ENCODE data around the gene NIPSNAP2. TPM values are rescaled to one million over a fixed set of nuclear protein-coding genes. Genes with fewer than 3 reads are reported as not detected.

The NIPSNAP2 gene
- total and polyA plus RNA-seq, 2 donors from 2014 or later, result 60.3 to 64.4 TPM

DNA sequence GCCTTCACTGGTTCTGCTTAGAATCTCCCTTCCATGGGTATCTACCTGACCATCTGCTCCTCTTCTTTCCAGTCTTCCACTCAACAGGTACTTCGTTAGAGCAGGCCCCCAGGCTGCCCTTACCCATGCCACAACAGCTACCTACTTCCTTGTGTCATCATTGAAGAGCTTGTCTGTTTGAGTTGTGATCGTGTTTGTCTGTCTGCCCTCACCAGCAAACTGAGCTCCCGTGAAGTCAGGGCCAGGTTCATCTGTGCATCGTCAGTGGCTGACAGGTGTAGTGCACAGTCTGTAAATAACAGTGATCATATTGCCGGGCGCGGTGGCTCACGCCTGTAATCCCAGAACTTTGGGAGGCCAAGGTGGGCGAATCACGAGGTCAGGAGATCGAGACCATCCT lies 5.0 kb downstream of the NIPSNAP2 start:
- TF ChIP-seq, protein P1, sequence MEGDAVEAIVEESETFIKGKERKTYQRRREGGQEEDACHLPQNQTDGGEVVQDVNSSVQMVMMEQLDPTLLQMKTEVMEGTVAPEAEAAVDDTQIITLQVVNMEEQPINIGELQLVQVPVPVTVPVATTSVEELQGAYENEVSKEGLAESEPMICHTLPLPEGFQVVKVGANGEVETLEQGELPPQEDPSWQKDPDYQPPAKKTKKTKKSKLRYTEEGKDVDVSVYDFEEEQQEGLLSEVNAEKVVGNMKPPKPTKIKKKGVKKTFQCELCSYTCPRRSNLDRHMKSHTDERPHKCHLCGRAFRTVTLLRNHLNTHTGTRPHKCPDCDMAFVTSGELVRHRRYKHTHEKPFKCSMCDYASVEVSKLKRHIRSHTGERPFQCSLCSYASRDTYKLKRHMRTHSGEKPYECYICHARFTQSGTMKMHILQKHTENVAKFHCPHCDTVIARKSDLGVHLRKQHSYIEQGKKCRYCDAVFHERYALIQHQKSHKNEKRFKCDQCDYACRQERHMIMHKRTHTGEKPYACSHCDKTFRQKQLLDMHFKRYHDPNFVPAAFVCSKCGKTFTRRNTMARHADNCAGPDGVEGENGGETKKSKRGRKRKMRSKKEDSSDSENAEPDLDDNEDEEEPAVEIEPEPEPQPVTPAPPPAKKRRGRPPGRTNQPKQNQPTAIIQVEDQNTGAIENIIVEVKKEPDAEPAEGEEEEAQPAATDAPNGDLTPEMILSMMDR (IDR thresholded peaks at IDR 0.05; ENCODE audit: borderline replicate concordance, extremely low read depth, insufficient read depth), result no peak
- intact Hi-C loops (cut with DNase I), result no loop called here
- Histone ChIP-seq H3K9me3 (ENCODE audit: control insufficient read depth in 2 of 3, insufficient read depth in 1 of 3, low read length in 3 of 3) (no peaks in the 10 kb centered on the region), H3K27ac (ENCODE audit: low read depth in 2 of 2, low read length in 2 of 2) (no peak overlapping the region), H3K4me3 (ENCODE audit: low read length in 3 of 3) (no peak overlapping the region), H3K36me3 (ENCODE audit: control insufficient read depth in 2 of 3, insufficient read depth in 3 of 3, low read length in 3 of 3) (peaks cover 0 to 4% (median 0%) of the 10 kb centered on the region in 3 donors), H3K27me3 (ENCODE audit: control insufficient read depth, insufficient read depth, low read length) (no peaks in the 10 kb centered on the region), H3K9ac (ENCODE audit: low read length in 3 of 3) (no peak overlapping the region), H3K4me1 (ENCODE audit: control insufficient read depth in 2 of 3, insufficient read depth in 2 of 3, low read depth in 1 of 3, low read length in 3 of 3) (peaks cover 0 to 10% (median 0%) of the 10 kb centered on the region in 3 donors)
- no peak for DNase-seq
- no peak for FAIRE-seq

GRCh38 chr7:55970561-55970960 lies 6.2 kb downstream of the NIPSNAP2 start:
- TF ChIP-seq, protein P1 (IDR thresholded peaks at IDR 0.05; ENCODE audit: borderline replicate concordance, extremely low read depth, insufficient read depth), result no peak
- H3K9me3 ChIP-seq (ENCODE audit: control insufficient read depth in 2 of 3, insufficient read depth in 1 of 3, low read length in 3 of 3), result no peaks in the 10 kb centered on the region
- H3K4me1 ChIP-seq (ENCODE audit: control insufficient read depth in 2 of 3, insufficient read depth in 2 of 3, low read depth in 1 of 3, low read length in 3 of 3), result peaks cover 0 to 9% (median 0%) of the 10 kb centered on the region in 3 donors
- no peak for FAIRE-seq
- intact Hi-C loops (cut with DNase I), result no loop called here
- no peak overlapping the region for H3K4me3 ChIP-seq (ENCODE audit: low read length in 3 of 3)
- H3K9ac ChIP-seq (ENCODE audit: low read length in 3 of 3), result no peak overlapping the region
- peaks cover 0 to 4% (median 0%) of the 10 kb centered on the region in 3 donors for H3K36me3 ChIP-seq (ENCODE audit: control insufficient read depth in 2 of 3, insufficient read depth in 3 of 3, low read length in 3 of 3)
- H3K27me3 ChIP-seq (ENCODE audit: control insufficient read depth, insufficient read depth, low read length), result no peaks in the 10 kb centered on the region
- DNase-seq, result no peak
- H3K27ac ChIP-seq (ENCODE audit: low read depth in 2 of 2, low read length in 2 of 2), result no peak overlapping the region

GRCh38 chr7:55970978-55971377 lies 6.6 kb downstream of the NIPSNAP2 start:
- peak overlapping the region in 1 of 3 donors; percentile 40 for H3K9ac ChIP-seq (ENCODE audit: low read length in 3 of 3)
- intact Hi-C loops (cut with DNase I), result no loop called here
- peaks cover 0 to 4% (median 0%) of the 10 kb centered on the region in 3 donors for H3K36me3 ChIP-seq (ENCODE audit: control insufficient read depth in 2 of 3, insufficient read depth in 3 of 3, low read length in 3 of 3)
- H3K27ac ChIP-seq (ENCODE audit: low read depth in 2 of 2, low read length in 2 of 2), result no peak overlapping the region
- TF ChIP-seq, protein P1 (IDR thresholded peaks at IDR 0.05; ENCODE audit: borderline replicate concordance, extremely low read depth, insufficient read depth), result no peak
- no peak overlapping the region for H3K4me3 ChIP-seq (ENCODE audit: low read length in 3 of 3)
- peaks cover 0 to 5% (median 0%) of the 10 kb centered on the region in 3 donors for H3K4me1 ChIP-seq (ENCODE audit: control insufficient read depth in 2 of 3, insufficient read depth in 2 of 3, low read depth in 1 of 3, low read length in 3 of 3)
- H3K27me3 ChIP-seq (ENCODE audit: control insufficient read depth, insufficient read depth, low read length), result no peaks in the 10 kb centered on the region
- DNase-seq, result no peak
- no peaks in the 10 kb centered on the region for H3K9me3 ChIP-seq (ENCODE audit: control insufficient read depth in 2 of 3, insufficient read depth in 1 of 3, low read length in 3 of 3)
- FAIRE-seq, result no peak

GRCh38 chr7:55973747-55974250 lies 9.4 kb downstream of the NIPSNAP2 start:
- Histone ChIP-seq H3K4me3 (ENCODE audit: low read length in 3 of 3) (no peak overlapping the region), H3K27ac (ENCODE audit: low read depth in 2 of 2, low read length in 2 of 2) (no peak overlapping the region), H3K9ac (ENCODE audit: low read length in 3 of 3) (no peak overlapping the region), H3K9me3 (ENCODE audit: control insufficient read depth in 2 of 3, insufficient read depth in 1 of 3, low read length in 3 of 3) (no peaks in the 10 kb centered on the region), H3K4me1 (ENCODE audit: control insufficient read depth in 2 of 3, insufficient read depth in 2 of 3, low read depth in 1 of 3, low read length in 3 of 3) (peaks cover 0 to 5% (median 0%) of the 10 kb centered on the region in 3 donors), H3K36me3 (ENCODE audit: control insufficient read depth in 2 of 3, insufficient read depth in 3 of 3, low read length in 3 of 3) (peaks cover 2 to 4% (median 4%) of the 10 kb centered on the region in 3 donors), H3K27me3 (ENCODE audit: control insufficient read depth, insufficient read depth, low read length) (no peaks in the 10 kb centered on the region)
- intact Hi-C loops (cut with DNase I), result no loop called here
- TF ChIP-seq, protein P1 (IDR thresholded peaks at IDR 0.05; ENCODE audit: borderline replicate concordance, extremely low read depth, insufficient read depth), result no peak
- DNase-seq (no peak), FAIRE-seq (no peak)

Measured in kidney (tissue), 14 donors.